Brain microvascular endothelial cell (primary cell): ENCODE results near the gene TFF1.

Experiments used
- DNase-seq: peaks from one replicate; pipeline ENCODE4 v3.0.0-alpha.2; 2020
- H3K27ac ChIP-seq: fragments of 250-450 bp; sonication (Bioruptor Pico); 2 replicates; pipeline ENCODE4 v1.5.1; 2020; ENCODE audit warnings: mild to moderate bottlenecking, moderate library complexity
- H3K27me3 ChIP-seq: fragments of 250-450 bp; sonication (Bioruptor Pico); replicated peaks from 2 replicates; pipeline ENCODE4 v1.5.1; 2020; ENCODE audit warnings: mild to moderate bottlenecking
- H3K36me3 ChIP-seq: fragments of 250-450 bp; sonication (Bioruptor Pico); replicated peaks from 2 replicates; pipeline ENCODE4 v1.5.1; 2020; ENCODE audit warnings: mild to moderate bottlenecking
- H3K4me3 ChIP-seq: 2 replicates; pipeline ENCODE4 v1.5.1; 2011; ENCODE audit warnings: low read depth, mild to moderate bottlenecking, control low read depth, low read length, moderate library complexity
- CTCF ChIP-seq: IDR thresholded peaks from 2 replicates; pipeline ENCODE4 v1.5.1; 2011; ENCODE audit warnings: low read depth, mild to moderate bottlenecking, moderate library complexity, low read length, control low read depth, inconsistent platforms; ENCODE audit errors: missing control alignments
- in situ Hi-C: cut with HindIII; loops from 2 replicates; pipeline ENCODE4 v1.10.0; 2017; ENCODE audit warnings: low sequenced_read_pairs, low pct_ligation_motif_present

TFF1 gene

GRCh38 chr21:42374864-42375499 is 8.6 kb upstream of the TFF1 start:
- Histone ChIP-seq H3K27ac (no peak overlapping the region), H3K36me3 (no peaks in the 10 kb centered on the region), H3K27me3 (no peaks in the 10 kb centered on the region), H3K4me3 (no peak overlapping the region)
- no peak for DNase-seq
- in situ Hi-C loops: no loop called here
- no peak for TF ChIP-seq CTCF

- in situ Hi-C loops: no loop called here
- no peak overlapping the region for H3K27ac ChIP-seq
- no peaks in the 10 kb centered on the region for H3K27me3 ChIP-seq
- no peak for DNase-seq
- TF ChIP-seq CTCF: no peak
- H3K4me3 ChIP-seq: no peak overlapping the region
- no peaks in the 10 kb centered on the region for H3K36me3 ChIP-seq
Measured at GRCh38 chr21:42374457-42374856, 8.1 kb upstream of the TFF1 start.

- DNase-seq: no peak
- Histone ChIP-seq H3K27me3 (no peaks in the 10 kb centered on the region), H3K36me3 (no peaks in the 10 kb centered on the region), H3K27ac (no peak overlapping the region), H3K4me3 (no peak overlapping the region)
- in situ Hi-C loops: no loop called here
- no peak for TF ChIP-seq CTCF
Measured at GRCh38 chr21:42373908-42374455, 7.6 kb upstream of the TFF1 start.

- Histone ChIP-seq H3K27ac (no peak overlapping the region), H3K27me3 (no peaks in the 10 kb centered on the region), H3K4me3 (no peak overlapping the region), H3K36me3 (no peaks in the 10 kb centered on the region)
- no peak for DNase-seq
- in situ Hi-C loops: no loop called here
- no peak for TF ChIP-seq CTCF
Measured at GRCh38 chr21:42373196-42373907, 7.0 kb upstream of the TFF1 start.

- no peak overlapping the region for H3K27ac ChIP-seq
- in situ Hi-C loops: no loop called here
- no peaks in the 10 kb centered on the region for H3K36me3 ChIP-seq
- H3K4me3 ChIP-seq: no peak overlapping the region
- no peak for TF ChIP-seq CTCF
- H3K27me3 ChIP-seq: no peaks in the 10 kb centered on the region
- DNase-seq: no peak
Measured at GRCh38 chr21:42370894-42371654, 4.7 kb upstream of the TFF1 start.
